Activated CD4-positive, CD25-positive, alpha-beta regulatory T cell treated with anti-CD3 and anti-CD28 coated beads, Interleukin-2, amount 50 U/mL, for 24 hours (primary cell): ENCODE measurements around the gene MAPKAP1.

Experiments used
- ATAC-seq, 2 donors: fragments of 150-1000 bp; cut with Tn5 transposase; one replicate each; pipeline ENCODE4 v1.10.0; 2021; ENCODE audit warnings: mild to moderate bottlenecking in 1 of 2, moderate library complexity in 1 of 2

MAPKAP1 gene

DNA sequence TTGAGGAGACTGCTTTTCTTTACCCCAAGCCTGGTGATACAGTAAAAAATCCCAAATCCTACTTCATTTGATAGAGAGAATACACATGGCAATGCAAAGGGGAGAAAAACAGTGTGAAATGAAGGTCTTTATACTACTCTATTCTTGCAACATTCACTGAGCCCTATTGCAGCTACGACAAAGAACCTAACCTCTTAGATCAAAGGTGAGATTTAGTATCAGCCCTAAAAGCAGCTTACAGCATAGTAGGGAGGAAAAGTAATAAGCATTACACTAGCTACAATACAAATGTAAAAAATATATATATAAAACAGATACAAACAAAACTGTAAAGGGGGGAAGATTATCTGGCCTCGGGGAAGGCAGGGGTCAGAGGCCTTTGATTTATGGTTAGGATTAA is 147.1 kb downstream of the MAPKAP1 start:
- ATAC-seq, result no peak

- no peak for ATAC-seq
These were observed 147.8 kb downstream of the MAPKAP1 start for GRCh38 chr9:125559194-125559593.

- ATAC-seq, result peak in 1 of 2 donors; percentile 53
These were observed 148.4 kb downstream of the MAPKAP1 start for GRCh38 chr9:125558453-125559092.

DNA sequence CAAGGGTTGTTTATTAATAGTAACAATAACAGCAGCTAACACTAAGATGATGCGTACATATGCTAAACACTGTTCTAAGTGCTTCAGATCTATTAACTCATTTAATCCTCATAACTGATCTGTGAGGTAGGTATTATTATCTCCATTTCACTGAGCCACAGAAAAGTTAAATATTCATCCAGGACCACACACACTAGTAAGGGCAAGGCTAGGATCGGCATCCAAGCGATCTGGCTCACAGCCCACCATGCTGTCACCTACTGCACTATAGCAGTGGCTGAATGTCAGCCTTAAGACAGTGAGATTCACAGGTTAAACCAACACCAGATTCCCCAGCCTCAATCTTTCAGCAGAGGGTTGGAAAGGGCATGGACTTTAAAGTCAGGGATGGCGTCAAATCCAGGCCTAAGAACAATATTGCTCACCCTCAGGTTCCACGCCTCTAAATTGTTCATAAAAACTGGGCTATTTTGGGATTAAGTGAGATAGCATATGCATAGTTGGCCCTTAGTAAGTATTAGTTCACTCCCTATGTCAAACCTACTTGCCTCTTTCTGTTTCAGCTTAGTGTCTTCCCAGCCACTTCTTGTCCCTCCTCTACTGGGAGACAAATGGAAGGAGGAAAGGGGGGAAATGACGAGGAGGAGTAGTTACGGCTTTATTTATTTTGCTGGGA is 150.8 kb downstream of the MAPKAP1 start:
- no peak for ATAC-seq

DNA sequence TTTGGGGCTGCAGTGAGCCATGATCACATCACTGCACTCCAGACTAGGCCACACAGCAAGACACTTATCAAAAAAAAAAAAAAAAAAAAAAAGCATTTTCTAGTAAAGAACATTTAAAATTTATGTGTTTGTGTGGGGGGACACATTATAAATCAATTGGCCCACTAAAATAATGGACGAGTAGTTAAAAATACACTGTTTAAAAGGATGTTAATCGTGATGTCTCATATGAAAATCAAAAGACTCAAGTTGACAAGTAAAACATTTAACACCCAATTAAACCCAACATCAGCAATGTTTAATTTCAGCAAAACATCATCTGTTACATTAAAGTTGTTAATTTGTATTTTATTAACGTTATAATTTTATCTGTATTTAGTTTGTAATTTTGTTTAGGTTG is 152.3 kb downstream of the MAPKAP1 start:
- ATAC-seq, result no peak

- ATAC-seq, result no peak
These were observed 155.2 kb downstream of the MAPKAP1 start for GRCh38 chr9:125551781-125552180.

GRCh38 chr9:125549891-125550885 is 156.8 kb downstream of the MAPKAP1 start:
- ATAC-seq, result no peak

- no peak for ATAC-seq
These were observed 157.5 kb downstream of the MAPKAP1 start for GRCh38 chr9:125549465-125549871.

- no peak for ATAC-seq
These were observed 158.0 kb downstream of the MAPKAP1 start for GRCh38 chr9:125549039-125549438.

DNA sequence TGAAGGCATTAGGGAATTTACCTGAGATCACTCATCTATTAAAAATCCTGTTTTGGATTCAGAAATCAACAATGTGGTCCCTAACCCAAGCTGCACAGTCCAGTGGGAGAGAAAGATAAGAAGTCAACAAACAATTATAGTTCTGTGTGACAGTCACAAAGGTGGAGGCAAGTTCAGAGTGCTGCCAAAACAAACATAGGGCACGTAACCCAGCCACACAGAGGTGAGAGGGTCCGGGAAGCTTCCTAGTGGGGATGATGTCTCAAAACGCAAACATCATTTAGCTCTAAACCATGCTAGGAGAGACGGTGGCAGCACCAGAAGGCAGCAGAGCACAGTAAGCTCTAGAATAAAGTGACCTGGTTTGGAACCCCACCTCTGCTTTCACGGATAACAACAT is 158.9 kb downstream of the MAPKAP1 start:
- no peak for ATAC-seq

DNA sequence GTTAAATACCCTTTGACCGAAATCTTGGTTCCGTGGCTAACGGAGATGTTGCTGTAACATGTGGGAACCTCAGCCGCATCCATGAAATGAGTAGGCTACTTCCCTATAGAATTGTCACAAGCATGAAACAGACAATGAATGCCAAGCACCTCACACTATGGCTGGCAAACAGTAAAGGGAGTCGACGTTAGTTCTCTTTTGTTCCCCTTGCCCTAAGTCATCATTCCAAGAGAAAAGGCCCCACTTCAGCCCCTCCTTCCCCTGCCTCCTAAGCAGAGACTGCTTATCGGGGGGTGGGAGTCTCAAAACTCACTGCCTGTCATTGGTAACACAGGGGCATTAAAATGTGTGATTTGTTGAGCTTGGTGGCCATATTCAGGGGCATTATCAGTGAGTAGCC is 159.6 kb downstream of the MAPKAP1 start:
- ATAC-seq, result no peak

GRCh38 chr9:125545845-125546244 is 161.2 kb downstream of the MAPKAP1 start:
- ATAC-seq, result no peak

DNA sequence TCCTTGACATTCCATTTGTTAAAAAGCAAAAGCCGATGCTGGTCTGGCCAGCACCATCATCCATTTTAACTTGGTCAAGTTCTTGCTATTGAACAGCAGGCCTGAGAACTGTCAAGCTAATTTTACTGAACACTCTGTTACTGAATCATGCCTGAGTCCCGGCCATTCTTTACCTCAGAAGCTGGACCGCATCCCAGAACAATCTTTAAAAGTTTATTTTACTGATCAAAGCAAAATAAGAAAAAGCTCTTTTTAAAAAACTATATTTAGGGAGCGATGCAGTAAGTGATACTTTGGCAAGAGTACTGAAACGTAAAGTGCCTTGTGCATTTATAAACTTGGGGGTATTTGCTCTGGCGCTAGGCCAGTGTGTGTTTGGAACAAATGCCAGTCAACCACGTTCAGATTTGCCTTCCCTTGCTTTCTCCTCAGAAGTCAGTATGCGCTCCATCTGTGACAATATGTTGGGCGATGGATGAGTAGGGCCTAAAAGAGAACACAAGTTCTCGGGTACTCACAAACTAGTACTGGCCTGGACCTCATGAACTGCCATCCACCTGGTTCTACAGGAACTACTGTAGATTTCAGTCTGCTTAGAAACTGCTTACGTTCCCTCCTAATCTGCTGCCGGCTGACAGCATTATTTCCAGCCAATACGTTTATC is 161.9 kb downstream of the MAPKAP1 start:
- no peak for ATAC-seq

DNA sequence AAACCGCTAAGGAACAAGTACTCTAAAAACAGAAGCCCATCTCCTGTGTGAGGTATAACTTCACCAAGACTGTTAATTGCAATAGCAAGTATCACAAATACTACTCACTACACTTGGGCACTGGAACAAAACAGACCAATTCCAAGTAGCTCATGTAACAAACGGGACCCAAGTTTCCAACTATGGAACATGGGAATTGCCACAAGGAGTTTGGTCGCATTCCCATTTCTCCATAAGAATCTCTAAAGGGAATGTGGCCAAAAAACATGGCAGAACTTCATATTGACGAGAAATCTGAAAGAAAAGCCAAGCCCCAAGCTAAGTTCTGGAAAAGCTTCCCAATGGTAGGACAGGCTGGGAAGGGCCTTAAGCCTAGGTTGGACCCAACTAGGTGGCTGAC is 162.5 kb downstream of the MAPKAP1 start:
- ATAC-seq, result no peak

DNA sequence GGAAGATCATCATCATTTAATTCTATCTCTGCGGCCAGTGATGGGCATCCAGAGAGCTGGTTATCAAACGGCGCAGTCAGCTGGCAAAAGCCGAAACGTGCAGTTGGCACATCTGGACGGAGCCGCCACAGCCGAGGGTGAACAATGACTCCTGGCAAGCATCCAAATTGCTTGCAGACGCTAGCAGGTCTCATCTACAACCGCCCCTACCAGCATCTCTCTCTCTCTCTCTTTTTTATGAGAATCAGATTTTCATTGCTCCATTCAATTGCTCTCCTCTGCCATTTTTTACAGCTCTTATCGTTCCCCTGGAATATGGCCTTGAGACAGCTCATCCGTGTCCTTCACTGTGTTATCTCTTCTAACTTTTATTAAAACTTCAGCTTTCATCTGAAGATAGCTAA is 165.2 kb downstream of the MAPKAP1 start:
- ATAC-seq, result no peak

DNA sequence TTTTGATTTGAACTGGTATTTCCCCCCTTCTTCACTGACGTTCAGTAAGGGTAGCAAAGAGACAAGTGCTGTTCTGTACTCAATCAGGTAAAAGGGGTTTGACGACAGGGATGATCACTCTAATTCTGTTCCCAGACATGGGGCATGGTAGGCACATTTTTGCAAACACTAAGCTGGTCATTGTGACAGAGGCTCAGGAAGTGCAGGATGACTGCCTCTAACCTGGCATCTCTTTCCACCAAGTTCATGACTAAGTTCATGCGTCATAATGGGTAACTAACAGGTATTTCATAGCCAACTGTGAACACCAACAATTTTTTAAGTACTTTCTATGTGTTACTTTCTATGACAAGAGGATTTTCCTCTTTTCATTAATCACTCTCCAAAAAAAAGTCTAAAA is 166.5 kb downstream of the MAPKAP1 start:
- ATAC-seq, result no peak

- ATAC-seq, result no peak
These were observed 168.9 kb downstream of the MAPKAP1 start for GRCh38 chr9:125538092-125538473.

DNA sequence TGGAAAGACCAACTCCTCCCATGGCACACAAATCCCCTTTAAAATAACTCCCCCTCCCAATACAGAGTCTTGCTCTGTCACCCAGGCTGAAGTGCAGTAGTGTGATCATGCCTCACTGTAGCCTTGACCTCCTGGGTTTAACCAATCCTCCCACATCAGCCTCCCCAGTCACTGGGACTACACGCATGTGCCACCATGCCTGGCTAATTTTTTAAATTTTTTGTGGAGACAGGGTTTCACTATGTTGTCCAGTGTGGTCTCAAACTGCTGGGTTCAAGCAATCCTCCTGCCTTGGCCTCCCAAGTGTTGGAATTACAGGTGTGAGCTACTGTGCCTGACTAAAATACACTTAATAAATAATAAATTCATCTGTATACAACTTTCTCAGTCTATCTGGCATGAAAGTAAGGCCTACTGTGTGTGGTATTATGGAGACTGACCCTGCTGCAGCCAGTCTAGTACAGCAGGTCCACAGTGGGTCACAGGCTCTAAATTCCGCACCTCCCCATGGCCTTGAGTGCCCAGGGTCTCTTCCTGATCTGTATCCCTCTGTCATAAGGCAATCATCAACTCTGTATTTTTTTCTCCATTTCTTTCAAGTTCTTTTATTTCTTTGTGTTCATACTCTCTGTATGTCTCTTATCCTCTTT is 169.4 kb downstream of the MAPKAP1 start:
- no peak for ATAC-seq

- no peak for ATAC-seq
These were observed 170.2 kb downstream of the MAPKAP1 start for GRCh38 chr9:125536776-125537175.

GRCh38 chr9:125536167-125536772 is 170.7 kb downstream of the MAPKAP1 start:
- ATAC-seq, result no peak

DNA sequence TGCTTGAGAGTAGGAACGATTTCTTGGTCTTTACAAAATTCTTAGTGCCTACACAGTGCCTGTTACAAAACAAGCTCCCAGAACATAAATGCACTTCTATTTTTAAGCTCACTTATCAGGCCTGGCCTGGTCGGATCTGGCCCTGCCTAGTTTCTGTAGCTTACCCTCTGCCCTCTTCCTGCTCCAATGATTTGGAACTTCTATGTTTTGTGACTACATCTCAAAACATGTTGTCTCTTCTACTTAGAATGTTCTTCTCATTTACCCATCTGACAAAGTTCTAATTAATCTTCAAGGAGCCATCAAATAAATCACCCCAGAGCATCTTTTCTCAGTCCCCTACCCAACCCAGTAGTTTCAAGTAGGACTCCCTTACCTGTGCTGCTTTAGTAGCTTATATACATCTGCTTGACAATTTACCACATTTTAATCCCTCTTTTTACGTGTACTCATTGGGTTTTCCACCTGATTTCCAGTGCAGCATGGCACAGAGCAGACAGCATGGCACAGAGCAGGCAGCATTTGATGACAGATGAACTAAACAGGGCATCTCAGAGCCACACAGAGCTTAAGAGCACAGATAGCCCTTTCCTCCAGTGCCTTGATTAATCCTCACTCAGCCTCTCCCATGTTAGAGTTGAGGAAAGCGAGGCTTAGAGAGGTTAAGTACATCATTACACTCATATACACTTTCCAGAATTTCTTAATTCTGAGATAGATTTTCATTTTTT is 171.9 kb downstream of the MAPKAP1 start:
- no peak for ATAC-seq
